Glutamatergic neuron (in vitro differentiated cells): ENCODE measurements around the gene MIPEP. TPM values are rescaled to one million over a fixed set of nuclear protein-coding genes. Genes with fewer than 3 reads are reported as not detected.

ENCODE experiments used
- DNase-seq: peaks from one replicate; pipeline ENCODE4 v3.0.0; 2022
- H3K27ac Mint-ChIP-seq: one replicate; pipeline ENCODE4 v1.8.0; 2020; ENCODE audit warnings: mild to moderate bottlenecking, mixed read lengths, inconsistent platforms; ENCODE audit not compliant: unreplicated experiment
- H3K27me3 Mint-ChIP-seq: one replicate; pipeline ENCODE4 v1.8.0; 2020; ENCODE audit warnings: mild to moderate bottlenecking, moderate library complexity, mixed read lengths, inconsistent platforms; ENCODE audit not compliant: unreplicated experiment
- H3K36me3 Mint-ChIP-seq: one replicate; pipeline ENCODE4 v1.8.0; 2020; ENCODE audit warnings: mild to moderate bottlenecking, mixed read lengths, inconsistent platforms; ENCODE audit not compliant: unreplicated experiment
- H3K4me1 Mint-ChIP-seq: one replicate; pipeline ENCODE4 v1.8.0; 2020; ENCODE audit warnings: mild to moderate bottlenecking, low read depth, mixed read lengths, inconsistent platforms; ENCODE audit not compliant: unreplicated experiment
- H3K4me3 Mint-ChIP-seq: one replicate; pipeline ENCODE4 v1.8.0; 2020; ENCODE audit warnings: mild to moderate bottlenecking, mixed read lengths, inconsistent platforms; ENCODE audit not compliant: unreplicated experiment
- H3K9me3 Mint-ChIP-seq: one replicate; pipeline ENCODE4 v1.8.0; 2020; ENCODE audit warnings: mild to moderate bottlenecking, moderate library complexity, mixed read lengths, inconsistent platforms; ENCODE audit not compliant: unreplicated experiment
- total RNA-seq: library from RNA; stranded (reverse); fragmentation: NEBNext Ultra II Directional; extraction: Animal tissue kit (Norgen Biotek cat#: 25700); gene quantifications from one replicate; pipeline ENCODE4 v1.2.1, GENCODE V29; 2021; ENCODE audit not compliant: unreplicated experiment
- TF ChIP-seq, protein P1 (sequence below): fragments of 200-600 bp; sonication (generic); IDR thresholded peaks from one replicate; pipeline ENCODE4 v1.5.0; 2021; ENCODE audit not compliant: partially characterized antibody, unreplicated experiment

The MIPEP gene
- total RNA-seq, 1 donor from 2014 or later, result 7.1 TPM

DNA sequence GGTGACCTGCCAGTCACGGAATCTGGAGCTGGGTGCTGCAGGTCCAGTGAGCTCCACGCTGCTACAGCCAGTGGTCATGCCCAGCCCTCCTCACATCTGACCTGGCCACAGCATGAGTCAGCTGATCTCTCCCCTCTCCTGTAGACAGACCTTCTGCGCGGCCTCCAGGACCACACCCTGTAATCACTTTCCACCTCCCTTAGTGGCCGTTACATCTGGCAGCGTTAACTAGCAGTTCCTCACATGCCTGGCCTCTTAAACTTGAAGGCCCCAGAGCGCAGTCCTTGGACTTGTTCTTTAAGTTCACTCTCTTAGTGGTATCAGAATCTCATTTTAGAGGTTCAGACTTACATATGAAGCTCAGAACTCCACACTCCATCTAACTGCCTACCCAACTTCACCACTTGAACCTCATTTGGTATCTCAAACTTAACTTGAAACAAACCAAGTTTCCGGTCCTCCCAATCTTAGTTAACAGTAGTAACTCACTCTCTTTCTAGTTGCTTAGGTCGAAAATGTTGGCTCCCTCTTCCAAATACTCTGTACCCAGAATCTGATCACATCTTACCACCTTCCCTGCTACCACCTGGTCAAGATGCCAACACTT lies 22.7 kb downstream of the MIPEP start:
- Mint-ChIP-seq H3K9me3 (no peaks in the 10 kb centered on the region), H3K27ac (no peak overlapping the region), H3K36me3 (no peaks in the 10 kb centered on the region), H3K4me1 (peaks cover 3% of the 10 kb centered on the region), H3K27me3 (no peaks in the 10 kb centered on the region), H3K4me3 (no peak overlapping the region)
- TF ChIP-seq, protein P1, sequence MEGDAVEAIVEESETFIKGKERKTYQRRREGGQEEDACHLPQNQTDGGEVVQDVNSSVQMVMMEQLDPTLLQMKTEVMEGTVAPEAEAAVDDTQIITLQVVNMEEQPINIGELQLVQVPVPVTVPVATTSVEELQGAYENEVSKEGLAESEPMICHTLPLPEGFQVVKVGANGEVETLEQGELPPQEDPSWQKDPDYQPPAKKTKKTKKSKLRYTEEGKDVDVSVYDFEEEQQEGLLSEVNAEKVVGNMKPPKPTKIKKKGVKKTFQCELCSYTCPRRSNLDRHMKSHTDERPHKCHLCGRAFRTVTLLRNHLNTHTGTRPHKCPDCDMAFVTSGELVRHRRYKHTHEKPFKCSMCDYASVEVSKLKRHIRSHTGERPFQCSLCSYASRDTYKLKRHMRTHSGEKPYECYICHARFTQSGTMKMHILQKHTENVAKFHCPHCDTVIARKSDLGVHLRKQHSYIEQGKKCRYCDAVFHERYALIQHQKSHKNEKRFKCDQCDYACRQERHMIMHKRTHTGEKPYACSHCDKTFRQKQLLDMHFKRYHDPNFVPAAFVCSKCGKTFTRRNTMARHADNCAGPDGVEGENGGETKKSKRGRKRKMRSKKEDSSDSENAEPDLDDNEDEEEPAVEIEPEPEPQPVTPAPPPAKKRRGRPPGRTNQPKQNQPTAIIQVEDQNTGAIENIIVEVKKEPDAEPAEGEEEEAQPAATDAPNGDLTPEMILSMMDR, result no peak
- peak; percentile 17 for DNase-seq

- H3K36me3 Mint-ChIP-seq, result no peaks in the 10 kb centered on the region
- TF ChIP-seq, protein P1, result no peak
- no peak overlapping the region for H3K4me3 Mint-ChIP-seq
- H3K27ac Mint-ChIP-seq, result peak overlapping the region; percentile 62
- DNase-seq, result no peak
- no peaks in the 10 kb centered on the region for H3K9me3 Mint-ChIP-seq
- peaks cover 3% of the 10 kb centered on the region for H3K4me1 Mint-ChIP-seq
- H3K27me3 Mint-ChIP-seq, result no peaks in the 10 kb centered on the region
These were observed 23.3 kb downstream of the MIPEP start for GRCh38 chr13:23865906-23866305.

DNA sequence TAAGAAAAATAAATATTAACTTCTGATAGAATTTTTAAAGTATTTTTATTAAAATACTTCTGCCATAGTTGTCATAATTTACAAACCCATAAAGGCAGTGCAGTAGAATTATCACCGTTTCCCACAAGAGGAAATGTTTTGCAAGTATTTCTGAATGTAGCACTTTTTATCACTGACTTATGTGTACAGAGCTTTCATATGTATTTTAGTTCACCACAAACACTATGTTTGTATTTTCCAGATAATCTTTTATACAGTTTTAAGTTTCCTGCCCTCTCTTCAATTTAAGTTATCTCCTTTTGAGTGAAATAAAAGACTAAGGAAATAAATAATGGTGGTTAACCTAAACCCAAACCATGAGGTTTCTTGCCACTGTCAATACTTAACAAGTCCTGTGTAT lies 24.2 kb downstream of the MIPEP start:
- H3K9me3 Mint-ChIP-seq, result no peaks in the 10 kb centered on the region
- peaks cover 3% of the 10 kb centered on the region for H3K4me1 Mint-ChIP-seq
- no peak overlapping the region for H3K4me3 Mint-ChIP-seq
- H3K27ac Mint-ChIP-seq, result no peak overlapping the region
- no peak for DNase-seq
- H3K27me3 Mint-ChIP-seq, result no peaks in the 10 kb centered on the region
- TF ChIP-seq, protein P1, result no peak
- H3K36me3 Mint-ChIP-seq, result no peaks in the 10 kb centered on the region

GRCh38 chr13:23861310-23861709 lies 27.9 kb downstream of the MIPEP start:
- Mint-ChIP-seq H3K27me3 (no peaks in the 10 kb centered on the region), H3K36me3 (no peaks in the 10 kb centered on the region), H3K27ac (no peak overlapping the region), H3K4me1 (peaks cover 3% of the 10 kb centered on the region), H3K4me3 (no peak overlapping the region), H3K9me3 (no peaks in the 10 kb centered on the region)
- DNase-seq, result no peak
- TF ChIP-seq, protein P1, result no peak

DNA sequence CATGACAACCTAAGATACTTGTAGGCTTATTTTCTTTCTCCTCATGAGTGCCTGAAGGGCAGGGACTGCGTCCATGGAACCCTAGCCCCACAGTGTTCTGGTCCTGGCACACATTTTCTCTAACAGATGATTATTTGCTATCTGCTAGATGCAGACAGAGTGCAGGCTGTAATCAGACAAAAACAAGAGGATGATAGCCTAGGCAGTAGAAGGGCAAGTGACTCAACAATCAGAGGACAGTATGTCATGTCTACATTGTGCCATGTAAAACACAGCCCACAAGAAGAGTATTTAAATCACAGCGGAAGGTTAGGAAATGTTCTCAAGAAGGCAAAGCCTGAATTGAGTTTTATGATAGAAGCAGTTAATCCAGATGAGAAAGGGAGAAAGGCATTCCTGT lies 29.3 kb downstream of the MIPEP start:
- no peak for DNase-seq
- H3K9me3 Mint-ChIP-seq, result no peaks in the 10 kb centered on the region
- TF ChIP-seq, protein P1, result no peak
- H3K4me1 Mint-ChIP-seq, result peaks cover 14% of the 10 kb centered on the region
- H3K27me3 Mint-ChIP-seq, result no peaks in the 10 kb centered on the region
- no peak overlapping the region for H3K27ac Mint-ChIP-seq
- no peaks in the 10 kb centered on the region for H3K36me3 Mint-ChIP-seq
- H3K4me3 Mint-ChIP-seq, result no peak overlapping the region
